Umbilical cord (tissue), 2 donors: ENCODE data around the gene WLS. TPM values are rescaled to one million over a fixed set of nuclear protein-coding genes. Genes with fewer than 3 reads are reported as not detected.
"Not testable (repeated sequence)": the region's sequence is repeated elsewhere in the genome, so short reads cannot be mapped to it uniquely, and the experiment has no call there.

Experiments
- DNase-seq: peaks from one replicate; pipeline ENCODE4 v3.0.0-alpha.2; 2015; ENCODE audit warnings: low spot score
- total RNA-seq: library from RNA; depleted of rRNA; stranded (reverse); fragments of >200 nt; gene quantifications from one replicate; pipeline ENCODE4 v1.2.3, GENCODE V29; 2014; ENCODE audit warnings: low replicate concordance; ENCODE audit not compliant: insufficient read depth

The WLS gene
- total RNA-seq, 1 donor from 2014 or later = 50.6 TPM

GRCh38 chr1:68168545-68169171 is 63.7 kb downstream of the WLS start:
- DNase-seq = no peak

DNA sequence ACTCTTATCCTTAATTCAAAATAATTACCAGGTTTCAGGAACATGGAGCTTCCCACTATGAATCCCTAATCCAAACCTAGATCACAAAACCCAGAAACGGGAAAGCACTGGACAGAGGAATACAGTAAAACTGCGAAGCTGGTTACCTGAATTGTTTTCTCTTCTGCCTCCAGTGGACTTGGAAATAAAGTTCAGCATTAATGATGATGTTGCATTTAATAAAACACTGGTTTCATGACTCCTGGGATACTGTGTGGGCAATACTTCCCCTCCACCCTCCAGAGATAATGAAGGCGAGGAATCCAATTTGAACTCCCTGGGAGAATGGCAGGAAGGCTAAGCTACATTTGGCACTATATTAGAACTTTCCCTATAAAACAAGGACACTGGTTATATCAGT is 65.1 kb downstream of the WLS start:
- no peak for DNase-seq

DNA sequence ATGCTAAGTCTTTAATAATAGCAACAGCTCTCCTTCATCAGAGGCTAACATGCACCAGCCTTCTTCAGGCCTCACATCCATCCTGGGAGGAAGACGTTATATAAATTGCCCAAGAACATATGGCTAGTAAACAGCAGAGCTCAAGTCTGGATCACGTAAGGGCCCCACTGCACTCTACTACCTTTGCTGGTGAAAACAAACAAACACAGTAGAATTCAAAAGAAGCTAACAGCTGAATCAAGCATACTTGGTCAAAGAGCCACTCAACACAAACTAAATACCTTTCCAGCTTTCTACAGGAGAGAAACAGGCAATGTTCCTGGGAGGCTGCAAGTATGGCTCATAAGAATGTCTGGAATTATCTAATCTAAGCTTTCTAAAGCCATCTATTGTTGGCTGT is 66.0 kb downstream of the WLS start:
- DNase-seq = no peak

DNA sequence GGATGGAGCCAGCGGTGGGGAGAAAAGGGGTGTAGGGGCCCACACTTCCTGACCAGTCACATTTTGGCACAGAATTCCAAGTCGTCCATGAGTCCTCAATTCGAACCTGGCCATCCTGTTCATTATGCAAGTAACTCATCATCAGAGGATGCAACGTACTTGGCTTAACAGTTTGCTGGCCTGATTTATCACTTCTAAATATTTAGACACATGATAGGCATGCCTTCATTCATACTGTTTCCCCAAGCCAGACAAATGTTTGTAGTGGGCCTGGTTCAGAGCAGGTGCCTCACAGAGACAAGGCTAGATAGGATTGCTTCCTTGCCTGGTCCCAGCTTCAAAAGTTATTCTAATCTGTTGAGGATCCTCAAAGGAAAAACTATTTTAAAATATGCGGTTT is 66.7 kb downstream of the WLS start:
- DNase-seq = no peak

DNA sequence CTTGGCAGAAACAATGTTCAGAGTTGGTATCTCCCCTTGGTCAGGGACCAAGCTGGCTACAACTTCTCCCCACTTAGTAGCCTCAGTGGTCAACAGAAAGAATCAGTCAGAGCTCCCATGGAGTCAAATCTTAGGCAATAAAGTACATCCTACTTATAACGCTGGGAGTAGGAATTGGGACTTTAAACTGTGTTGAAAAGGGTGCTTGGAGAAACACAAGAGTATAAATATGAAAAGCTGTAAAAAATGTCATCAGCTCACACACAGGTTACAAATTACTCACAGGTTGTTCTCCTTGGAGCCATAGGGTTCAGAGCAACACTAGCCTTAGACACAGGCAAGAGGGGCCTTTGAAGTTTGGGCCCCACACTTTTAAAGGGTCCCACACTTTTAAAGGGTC is 67.4 kb downstream of the WLS start:
- DNase-seq = no peak

GRCh38 chr1:68163220-68163619 is 69.1 kb downstream of the WLS start:
- DNase-seq = no peak

DNA sequence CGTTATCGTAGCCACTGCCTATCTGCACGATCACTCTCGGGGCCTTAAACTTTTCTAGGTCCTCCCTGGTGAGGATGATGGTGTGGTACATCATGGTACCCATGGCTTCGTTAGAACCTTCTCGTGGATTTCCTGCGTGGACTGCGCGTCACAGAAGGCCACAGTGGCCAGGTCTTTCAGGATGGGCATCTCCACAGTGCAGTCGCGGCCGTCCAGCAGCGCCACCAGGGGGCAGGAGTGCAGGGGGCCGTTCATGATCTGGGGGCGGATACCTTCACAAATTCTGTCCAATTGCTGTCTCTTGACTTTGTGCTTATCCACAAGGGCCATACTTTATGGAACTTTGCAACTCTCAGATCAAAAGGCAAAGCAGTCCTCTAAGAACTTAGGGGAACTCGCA is 69.6 kb downstream of the WLS start:
- no peak for DNase-seq

- not testable (repeated sequence) for DNase-seq
Measured at GRCh38 chr1:68161672-68162071, 70.7 kb downstream of the WLS start.

GRCh38 chr1:68160935-68161334 is 71.4 kb downstream of the WLS start:
- DNase-seq = not testable (repeated sequence)

GRCh38 chr1:68160021-68160420 is 72.3 kb downstream of the WLS start:
- DNase-seq = no peak

DNA sequence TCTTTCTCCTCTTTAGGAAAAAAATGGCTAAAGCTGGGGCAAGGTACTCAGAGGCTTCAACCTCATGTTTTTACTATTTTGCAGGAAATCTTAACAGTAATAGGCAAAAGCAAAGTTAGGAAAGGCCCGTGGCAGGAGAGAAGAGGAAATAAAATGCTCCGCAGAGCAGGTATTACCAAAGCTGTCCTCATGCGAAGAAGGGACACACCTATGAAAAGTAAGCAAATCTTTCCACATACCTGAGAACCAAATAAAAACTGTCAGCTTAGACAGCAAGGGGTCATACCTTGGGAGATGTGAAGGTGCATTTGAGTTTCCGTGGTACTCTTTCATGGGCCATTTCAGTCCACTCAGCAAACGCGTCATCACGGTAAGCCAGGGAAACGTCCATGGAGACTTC is 73.5 kb downstream of the WLS start:
- no peak for DNase-seq

DNA sequence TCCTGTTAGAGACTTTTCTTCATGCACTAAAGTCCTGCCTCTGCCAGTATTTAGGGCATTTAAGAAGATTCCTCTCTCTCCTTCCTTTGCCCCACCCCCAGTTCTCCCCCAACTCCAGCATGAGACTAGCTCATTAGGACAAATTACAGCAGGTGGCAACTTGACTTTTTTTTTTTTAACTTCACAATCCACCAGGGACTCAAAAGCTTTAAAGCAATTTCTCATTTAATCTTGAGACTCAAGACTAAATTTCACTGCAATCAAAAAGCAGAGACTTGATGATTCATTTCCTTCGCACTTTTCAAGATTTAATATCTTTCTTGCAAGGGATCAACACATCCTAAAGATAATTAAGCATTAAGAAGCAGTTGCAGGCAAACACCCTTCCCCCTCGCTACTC is 74.9 kb downstream of the WLS start:
- DNase-seq = no peak

GRCh38 chr1:68151690-68152089 is 80.6 kb downstream of the WLS start:
- no peak for DNase-seq

GRCh38 chr1:68149907-68150306 is 82.4 kb downstream of the WLS start:
- DNase-seq = no peak

DNA sequence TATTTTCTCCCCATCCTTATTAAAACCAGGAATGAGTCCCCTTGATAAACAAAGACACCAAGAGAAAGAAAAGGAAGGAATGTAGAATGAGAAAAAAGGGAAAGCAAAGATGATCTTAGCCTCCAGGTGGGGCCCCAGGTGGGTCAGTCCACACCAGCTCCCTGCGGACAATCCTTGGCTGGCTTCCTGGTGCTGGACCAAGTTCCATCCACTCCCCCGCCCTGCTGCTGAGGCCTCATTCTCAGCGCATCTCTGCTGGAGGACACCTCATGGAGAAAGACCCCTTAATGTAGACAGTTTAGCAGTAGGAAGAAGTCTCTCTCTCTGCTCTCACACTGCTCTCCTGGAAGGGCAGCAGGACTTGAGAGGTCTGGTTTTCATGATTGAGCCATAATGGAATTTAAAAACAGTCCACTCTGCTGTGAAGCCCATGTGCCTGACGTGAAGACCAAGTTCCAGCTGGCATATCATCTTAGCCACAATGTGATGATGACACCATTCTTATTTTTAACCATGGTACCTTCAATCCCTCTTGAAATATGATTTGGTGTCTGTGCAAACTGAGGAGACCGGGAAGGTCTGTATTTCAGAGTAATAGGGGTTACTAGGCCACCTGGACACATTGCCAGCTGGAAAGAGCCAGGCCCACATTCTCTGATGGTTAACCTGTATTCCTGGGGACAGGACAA is 83.1 kb downstream of the WLS start:
- DNase-seq = no peak

DNA sequence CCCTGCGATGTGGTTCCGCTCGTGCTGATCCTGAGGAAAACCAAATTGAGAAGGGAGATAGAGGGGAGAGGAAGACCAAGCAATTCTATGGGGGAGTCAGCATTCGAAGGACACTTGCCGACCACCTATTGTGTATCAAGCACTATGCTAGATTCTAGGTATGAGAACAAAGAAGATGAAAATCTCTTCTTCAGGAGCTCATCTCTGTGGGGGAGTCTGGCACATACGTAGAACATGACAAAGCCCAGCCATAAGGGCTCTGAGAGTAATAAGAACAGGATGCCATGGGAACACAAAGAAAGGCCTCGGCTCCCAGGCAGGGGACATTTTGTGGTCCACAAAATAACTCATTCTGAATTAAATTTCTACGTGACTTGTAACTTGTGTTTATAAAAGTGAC is 83.7 kb downstream of the WLS start:
- DNase-seq = no peak

DNA sequence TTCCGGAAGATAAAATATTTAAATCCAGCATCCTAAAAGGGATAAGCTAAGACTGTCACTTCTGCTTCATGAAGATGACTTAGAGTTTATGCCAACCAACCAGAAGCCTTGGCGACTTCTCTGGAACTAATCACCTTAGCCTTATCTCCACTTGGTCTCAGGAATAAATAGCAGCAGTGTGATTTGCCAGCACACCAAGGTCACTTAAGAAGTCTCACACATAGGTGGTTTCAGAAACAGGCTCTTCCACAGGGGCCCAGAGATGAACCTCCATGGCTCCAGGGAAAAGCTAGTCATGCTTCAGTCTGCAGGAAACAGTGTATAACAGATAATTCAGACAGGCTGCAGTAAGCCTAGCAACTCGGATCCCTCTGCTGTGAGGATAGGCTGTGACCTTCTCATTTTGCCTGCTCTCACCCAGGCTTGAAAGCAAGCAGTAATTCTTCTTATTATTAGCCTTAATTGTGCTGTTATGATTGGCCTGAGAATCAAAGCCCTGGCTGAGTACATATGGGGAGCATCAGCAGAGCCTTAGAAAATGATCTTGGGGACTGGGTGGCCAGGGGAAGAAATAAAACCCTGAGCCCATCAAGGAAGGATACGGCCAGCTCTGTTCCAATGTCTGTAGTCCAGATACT is 84.7 kb downstream of the WLS start:
- no peak for DNase-seq

GRCh38 chr1:68145418-68146126 is 86.8 kb downstream of the WLS start:
- DNase-seq = peak; percentile 26

DNA sequence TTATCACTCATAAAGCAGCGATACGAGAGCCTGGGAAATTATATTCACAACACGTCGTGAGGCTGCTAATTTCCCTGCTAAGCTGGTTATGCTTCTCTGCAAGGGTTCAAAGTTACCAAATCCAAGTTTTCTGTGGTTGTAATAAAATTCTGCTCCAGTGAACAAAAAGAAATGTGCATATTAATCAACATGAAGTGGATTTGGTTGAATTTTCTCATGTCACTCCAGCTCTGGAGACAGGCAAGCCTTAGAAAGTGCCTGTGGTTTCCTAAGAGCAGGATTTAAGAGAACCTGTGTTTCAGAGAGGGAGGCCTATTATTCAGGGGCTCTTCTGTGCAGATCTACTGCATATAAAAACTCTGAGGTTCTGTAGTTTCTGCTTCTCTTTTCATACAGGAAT is 87.5 kb downstream of the WLS start:
- DNase-seq = no peak

GRCh38 chr1:68143633-68144032 is 88.7 kb downstream of the WLS start:
- no peak for DNase-seq

- DNase-seq = no peak
Measured at GRCh38 chr1:68142461-68142860, 89.9 kb downstream of the WLS start.

- DNase-seq = no peak
Measured at GRCh38 chr1:68142036-68142435, 90.3 kb downstream of the WLS start.
